GM12892 (cell line): ENCODE results near the gene SCAND1.

Experiments used
- POLR2A ChIP-seq: IDR thresholded peaks from 2 replicates; pipeline ENCODE4 v1.6.1; 2011; ENCODE audit warnings: low read depth, low read length, control low read depth
- TAF1 ChIP-seq: IDR thresholded peaks from 2 replicates; pipeline ENCODE4 v1.6.1; 2011; ENCODE audit warnings: low read depth, mild to moderate bottlenecking, control low read depth, low read length, borderline replicate concordance

DNA sequence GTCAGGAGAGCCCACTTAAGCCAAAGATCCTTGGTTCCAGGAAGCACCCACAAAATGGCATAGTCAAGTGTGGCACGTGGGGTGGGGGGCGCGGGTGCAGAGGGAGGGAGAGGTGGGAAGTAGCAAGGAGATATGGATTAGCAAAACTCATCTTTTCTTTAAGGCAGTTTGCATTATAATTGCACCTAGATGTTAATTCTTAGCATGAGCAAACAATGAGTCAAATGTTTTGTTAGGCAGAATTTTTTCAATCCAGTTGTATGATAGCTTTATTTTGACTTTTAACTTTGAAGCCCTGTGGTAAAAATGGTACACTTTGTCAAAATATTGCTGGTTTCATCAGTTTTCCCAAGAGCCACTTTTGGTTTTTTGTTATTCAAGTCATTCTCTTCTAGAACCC is 15.0 kb downstream of the SCAND1 start:
- TF ChIP-seq POLR2A, result no peak
- no peak for TF ChIP-seq TAF1
